NCI-H345 (cell line): ENCODE measurements around the gene B4GALT2.
A peak's percentile ranks its signal among the peaks of the same experiment; 100 is the strongest.

Experiments
- DNase-seq: peaks from one replicate; lab custom pipeline; 2025; lab: John Stamatoyannopoulos, UW

B4GALT2 gene

GRCh38 chr1:44002606-44003157 is 23.7 kb downstream of the B4GALT2 start:
- DNase-seq: no peak

- DNase-seq: no peak
Observed at GRCh38 chr1:44008259-44008658, 29.2 kb downstream of the B4GALT2 start.

- DNase-seq: no peak
Observed at GRCh38 chr1:44010935-44011471, 32.0 kb downstream of the B4GALT2 start.

- DNase-seq: peak; percentile 4
Observed at GRCh38 chr1:44012404-44012803, 33.4 kb downstream of the B4GALT2 start.

GRCh38 chr1:44012941-44013609 is 34.1 kb downstream of the B4GALT2 start:
- DNase-seq: no peak

GRCh38 chr1:44013949-44014348 is 34.9 kb downstream of the B4GALT2 start:
- DNase-seq: no peak

GRCh38 chr1:44014365-44015104 is 35.5 kb downstream of the B4GALT2 start:
- no peak for DNase-seq

- DNase-seq: no peak
Observed at GRCh38 chr1:44015206-44015605, 36.2 kb downstream of the B4GALT2 start.

GRCh38 chr1:44016041-44016889 is 37.3 kb downstream of the B4GALT2 start:
- DNase-seq: no peak

- no peak for DNase-seq
Observed at GRCh38 chr1:44016890-44017400, 37.9 kb downstream of the B4GALT2 start.

- no peak for DNase-seq
Observed at GRCh38 chr1:44019466-44019948, 40.5 kb downstream of the B4GALT2 start.

- DNase-seq: no peak
Observed at GRCh38 chr1:44020464-44020863, 41.5 kb downstream of the B4GALT2 start.

GRCh38 chr1:44021156-44021555 is 42.1 kb downstream of the B4GALT2 start:
- no peak for DNase-seq

- DNase-seq: no peak
Observed at GRCh38 chr1:44021581-44022321, 42.7 kb downstream of the B4GALT2 start.

GRCh38 chr1:44024031-44024902 is 45.3 kb downstream of the B4GALT2 start:
- DNase-seq: no peak

GRCh38 chr1:44024903-44025525 is 46.0 kb downstream of the B4GALT2 start:
- no peak for DNase-seq

GRCh38 chr1:44025816-44026215 is 46.8 kb downstream of the B4GALT2 start:
- DNase-seq: no peak

- no peak for DNase-seq
Observed at GRCh38 chr1:44027320-44027719, 48.3 kb downstream of the B4GALT2 start.

- DNase-seq: peak; percentile 62
Observed at GRCh38 chr1:44029260-44029910, 50.4 kb downstream of the B4GALT2 start.
